DMS114 treated with DMSO at 0.1 percent for 48 hours (cell line): Measurements from ENCODE around the gene NPFF.
A peak's percentile ranks its signal among the peaks of the same experiment; 100 is the strongest.

Experiments used
- DNase-seq: peaks from one replicate; lab custom pipeline; 2025; ENCODE audit not compliant: unreplicated experiment; lab: John Stamatoyannopoulos, UW

Gene NPFF

GRCh38 chr12:53514628-53515290 is 7.5 kb upstream of the NPFF start:
- no peak for DNase-seq

- no peak for DNase-seq
These were observed 6.6 kb upstream of the NPFF start for GRCh38 chr12:53513712-53514410.

GRCh38 chr12:53510181-53510812 is 3.0 kb upstream of the NPFF start:
- DNase-seq, result no peak

GRCh38 chr12:53508534-53509170 is 1.4 kb upstream of the NPFF start:
- DNase-seq, result peak; percentile 86

DNA sequence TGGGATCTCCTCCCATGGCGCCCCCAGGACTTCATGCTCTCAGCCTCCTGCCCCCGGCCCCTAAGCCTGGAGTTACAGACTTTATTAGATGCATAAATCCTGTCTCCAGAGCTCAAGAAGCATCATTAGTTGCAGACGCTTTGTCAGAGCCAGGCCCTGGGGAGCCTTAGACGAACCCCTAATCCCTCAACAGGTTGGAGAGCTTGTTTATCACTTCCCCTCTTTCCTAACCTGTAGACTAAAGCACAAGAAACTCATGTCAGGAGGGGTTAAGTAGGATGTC is 260 bp upstream of the NPFF start:
- DNase-seq, result no peak

DNA sequence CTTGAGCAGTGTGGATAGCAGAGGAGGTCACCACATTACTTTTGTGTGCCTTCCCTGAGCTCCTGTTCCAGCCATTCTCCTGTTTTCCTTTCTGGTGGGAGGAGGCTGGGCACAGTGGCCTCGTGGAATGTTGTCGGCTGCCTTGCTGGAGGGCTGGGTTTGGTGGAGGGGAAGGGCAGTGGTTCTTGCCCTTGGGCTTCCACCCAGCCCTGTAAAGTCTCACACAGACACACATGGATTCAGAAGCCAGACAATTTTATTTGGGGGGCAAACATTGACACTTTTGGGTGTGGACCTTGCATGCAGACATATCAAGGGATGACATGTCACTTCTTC is 866 bp downstream of the NPFF start:
- DNase-seq, result no peak

GRCh38 chr12:53505555-53506449 is 1.5 kb downstream of the NPFF start:
- no peak for DNase-seq

DNA sequence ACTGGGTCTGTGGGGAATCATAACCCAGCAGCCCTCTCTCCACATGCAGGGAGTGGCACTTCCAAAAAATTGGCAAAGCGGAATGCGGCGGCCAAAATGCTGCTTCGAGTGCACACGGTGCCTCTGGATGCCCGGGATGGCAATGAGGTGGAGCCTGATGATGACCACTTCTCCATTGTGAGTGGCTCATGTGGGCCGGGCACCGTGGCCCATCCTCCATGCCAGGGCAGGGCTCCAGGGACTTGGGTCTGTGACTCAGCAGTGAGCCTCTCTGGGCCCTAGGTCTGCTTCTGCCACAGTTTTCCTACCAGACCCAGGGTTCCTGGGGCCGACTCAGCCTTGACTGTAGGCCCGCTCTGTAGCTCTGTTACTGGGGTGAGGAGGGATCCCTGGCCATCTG is 2.2 kb downstream of the NPFF start:
- DNase-seq, result no peak

- no peak for DNase-seq
These were observed 3.0 kb downstream of the NPFF start for GRCh38 chr12:53504004-53504920.

GRCh38 chr12:53502983-53503728 is 4.1 kb downstream of the NPFF start:
- DNase-seq, result no peak

GRCh38 chr12:53502331-53502730 is 5.0 kb downstream of the NPFF start:
- no peak for DNase-seq

GRCh38 chr12:53501615-53502181 is 5.6 kb downstream of the NPFF start:
- no peak for DNase-seq

DNA sequence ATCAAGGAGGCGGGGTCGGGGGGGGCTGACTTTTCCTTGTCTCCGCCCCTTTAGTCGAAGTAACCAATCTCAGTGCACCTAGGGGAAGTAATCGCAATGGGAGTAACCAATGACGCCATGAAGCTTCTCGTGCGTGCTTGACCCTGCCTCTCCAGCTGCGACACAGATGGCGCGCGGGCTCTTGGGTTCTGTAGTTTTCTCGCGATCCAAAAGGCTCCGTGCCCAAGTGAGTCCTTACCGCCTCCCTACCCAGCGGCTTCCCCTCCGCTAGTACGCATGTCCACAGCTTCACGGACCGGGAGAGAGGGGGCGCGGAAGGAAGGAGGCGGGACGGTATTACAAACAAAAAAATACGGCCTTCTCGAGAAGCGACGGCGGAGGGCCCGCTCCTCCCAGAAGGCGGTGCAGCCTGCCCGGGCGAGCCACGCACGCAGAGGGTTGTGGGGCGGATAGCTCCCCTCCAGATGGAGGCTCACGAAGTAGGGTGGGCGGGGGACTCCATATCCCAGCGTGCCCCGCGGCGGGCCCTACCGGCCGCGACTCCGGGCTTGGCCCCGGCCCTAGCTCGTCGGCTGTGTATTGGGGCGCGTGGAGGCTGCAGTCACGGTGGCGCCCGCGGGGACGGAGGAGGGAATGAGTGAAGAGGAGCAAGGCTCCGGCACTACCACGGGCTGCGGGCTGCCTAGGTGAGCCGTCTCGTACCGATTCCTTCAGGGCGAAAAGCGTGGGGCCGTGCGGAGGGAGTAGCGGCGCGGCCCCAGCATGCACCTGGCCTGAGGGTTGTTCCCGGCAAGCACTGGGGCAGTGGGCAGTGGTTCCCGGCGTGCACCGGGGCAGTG is 6.3 kb downstream of the NPFF start, which contains the start of gene TARBP2:
TARBP2 (plus strand) TSS at position 508 of the 839 bp plus-strand sequence; CDS start at position 634, 126 bp downstream.
- peak; percentile 99 for DNase-seq

DNA sequence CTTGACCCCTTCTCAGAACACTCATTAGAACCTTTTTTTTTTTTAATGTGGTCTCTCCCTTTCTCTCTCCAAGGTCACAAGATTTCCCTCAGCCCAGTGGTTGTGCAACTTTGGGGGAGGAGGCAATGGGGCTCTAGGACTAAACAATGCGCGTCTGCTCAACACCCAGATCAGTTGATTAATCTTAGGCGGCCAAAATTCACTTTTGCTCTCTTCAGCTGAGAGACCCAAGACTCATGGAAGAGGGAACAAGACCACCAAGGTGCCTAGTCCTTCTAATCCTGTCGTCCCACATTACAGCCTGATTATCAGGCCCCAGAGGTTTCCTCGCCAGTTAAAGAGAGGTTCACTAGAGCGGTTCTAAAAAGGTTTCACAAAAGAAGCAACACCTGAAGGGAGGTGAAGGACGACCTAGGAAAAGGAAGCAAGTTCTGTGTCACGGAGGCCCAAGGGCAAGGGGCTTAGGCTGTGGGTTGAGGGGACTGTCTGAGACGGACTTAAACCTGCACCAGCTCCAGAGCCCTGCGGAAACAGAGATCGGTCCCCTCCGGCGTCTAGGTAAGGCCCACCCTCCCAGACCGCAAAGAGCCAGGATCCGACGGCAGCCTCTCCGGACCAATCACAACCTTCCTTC is 7.0 kb downstream of the NPFF start:
- DNase-seq, result no peak

DNA sequence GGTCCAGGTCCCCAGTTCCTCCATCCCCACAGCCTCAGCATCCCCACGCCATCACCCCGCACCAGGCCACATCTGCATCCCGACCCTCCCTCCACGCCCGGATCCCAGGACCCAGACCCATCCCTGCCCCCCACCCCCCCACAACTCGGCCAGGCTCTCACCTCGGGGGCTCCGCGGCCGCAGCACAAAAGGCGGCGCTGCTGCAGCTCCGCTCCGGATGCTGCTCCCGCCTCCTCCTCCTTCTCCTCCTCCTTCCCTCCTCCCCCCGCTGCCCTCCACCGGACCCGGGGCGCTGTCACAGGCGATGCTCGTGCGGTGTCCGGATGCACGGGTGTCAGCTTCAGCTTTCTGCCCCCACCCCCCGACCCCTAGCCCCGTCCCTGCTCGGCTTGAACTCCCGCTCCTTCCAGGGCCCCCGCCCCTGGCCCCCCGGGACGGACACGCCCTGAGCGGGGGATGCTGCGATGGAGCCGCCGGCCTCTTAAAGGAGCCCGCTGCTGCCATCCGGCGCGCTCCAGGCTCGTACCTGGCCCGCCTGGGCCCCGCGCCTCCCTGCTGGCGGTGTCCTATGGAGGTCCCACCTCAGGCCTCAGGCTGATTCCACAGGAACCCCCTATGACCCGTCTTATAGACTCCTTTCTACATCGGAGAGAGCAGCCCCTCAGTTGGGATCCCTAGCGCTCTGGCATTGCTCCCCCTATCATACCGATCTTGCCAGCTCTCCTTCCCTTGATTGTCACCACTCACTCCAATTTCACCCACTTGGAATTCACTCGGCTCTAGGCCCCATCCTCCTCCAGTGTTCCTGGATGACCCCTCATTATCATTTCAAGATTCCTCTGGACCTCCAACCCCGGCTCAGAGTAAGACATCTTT is 7.8 kb downstream of the NPFF start, which contains the start of gene MAP3K12:
MAP3K12 (minus strand) TSS at position 193 of the 876 bp plus-strand sequence. CDS start 12,067 bp downstream, outside the sequence.
- DNase-seq, result peak; percentile 56

- DNase-seq, result no peak
These were observed 9.1 kb downstream of the NPFF start for GRCh38 chr12:53498235-53498630.
